Measurements from ENCODE around the gene DBT.
"Not testable (repeated sequence)": the region's sequence is repeated elsewhere in the genome, so short reads cannot be mapped to it uniquely, and the experiment has no call there.

The DBT gene

DNA sequence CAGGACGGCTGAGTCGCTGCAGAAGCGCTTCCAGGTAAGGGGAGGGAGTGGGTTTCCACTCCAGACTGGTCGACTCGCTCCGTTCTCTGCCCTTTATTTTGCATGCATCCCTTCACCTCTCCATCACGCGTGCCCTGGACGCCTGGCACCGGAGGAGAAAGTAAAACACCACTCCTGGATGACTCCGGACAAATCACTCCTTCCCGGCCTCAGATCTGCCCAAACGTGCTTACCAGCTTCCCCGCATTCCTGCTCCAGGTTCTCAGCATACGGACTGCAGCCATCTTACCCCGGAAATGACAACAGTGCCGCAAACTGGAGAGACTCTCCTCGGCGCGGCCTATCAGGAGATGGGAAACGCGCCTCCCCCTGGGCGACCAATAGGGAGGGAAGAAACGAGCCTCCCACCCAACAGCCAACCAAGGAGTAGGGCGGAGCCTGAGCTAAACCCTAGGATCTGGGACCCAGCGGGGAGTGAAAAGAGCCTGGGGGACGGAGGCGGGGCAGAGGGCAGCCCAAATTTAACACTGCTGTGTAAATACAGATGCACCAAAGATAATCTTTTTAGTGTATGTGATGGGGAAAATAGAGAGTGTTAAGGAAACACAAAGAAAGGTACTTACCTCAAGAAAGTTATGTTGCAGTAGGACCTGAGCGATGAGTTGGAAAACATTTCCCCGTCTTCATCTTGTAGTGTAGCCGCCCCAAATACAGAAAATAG, at the start of gene DBT:
TSS of gene DBT (minus strand) at position 298 of the 721 bp plus-strand sequence. CDS start at position 284, 14 bp downstream.
- peak; percentile 90 for DNase-seq (ENCODE audit: low spot score)

DNA sequence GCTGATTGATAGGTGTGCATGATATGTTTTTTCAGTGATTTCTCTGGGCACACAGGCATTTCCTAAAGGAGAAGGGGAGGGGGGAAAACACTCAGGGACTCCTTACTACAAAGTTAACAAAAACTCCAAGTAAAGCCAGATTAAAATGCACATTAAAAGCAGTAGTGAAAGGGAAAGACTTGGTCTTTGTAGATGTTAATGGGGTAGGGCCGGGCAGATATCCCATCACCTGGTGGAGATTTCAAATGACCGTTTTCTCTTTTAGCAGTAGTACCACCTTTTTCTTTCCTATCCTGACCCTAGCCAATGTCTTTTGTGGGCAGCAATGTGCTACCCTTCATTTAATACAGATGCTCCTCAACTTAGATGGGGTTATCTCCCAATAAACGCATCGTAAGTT, 48.9 kb upstream of the DBT start:
- no peak for DNase-seq (ENCODE audit: low spot score)

DNA sequence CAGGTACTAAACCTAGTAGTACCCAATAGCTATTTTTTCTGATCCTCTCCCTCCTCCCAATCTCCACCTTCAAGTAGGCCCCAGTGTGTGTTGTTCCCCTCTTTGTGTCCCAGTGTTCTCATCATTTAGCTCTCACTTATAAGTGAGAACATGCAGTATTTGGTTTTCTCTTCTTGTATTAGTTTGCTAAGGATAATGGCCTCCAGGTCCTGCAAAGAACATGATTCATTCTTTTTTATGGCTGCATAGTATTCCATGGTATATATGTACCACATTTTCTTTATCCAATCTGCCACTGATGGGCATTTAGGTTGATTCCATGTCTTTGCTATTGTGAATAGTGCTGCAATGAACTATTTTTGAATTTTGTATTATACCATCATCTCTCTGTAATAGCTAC, 47.4 kb upstream of the DBT start:
- not testable (repeated sequence) for DNase-seq (ENCODE audit: low spot score)

DNA sequence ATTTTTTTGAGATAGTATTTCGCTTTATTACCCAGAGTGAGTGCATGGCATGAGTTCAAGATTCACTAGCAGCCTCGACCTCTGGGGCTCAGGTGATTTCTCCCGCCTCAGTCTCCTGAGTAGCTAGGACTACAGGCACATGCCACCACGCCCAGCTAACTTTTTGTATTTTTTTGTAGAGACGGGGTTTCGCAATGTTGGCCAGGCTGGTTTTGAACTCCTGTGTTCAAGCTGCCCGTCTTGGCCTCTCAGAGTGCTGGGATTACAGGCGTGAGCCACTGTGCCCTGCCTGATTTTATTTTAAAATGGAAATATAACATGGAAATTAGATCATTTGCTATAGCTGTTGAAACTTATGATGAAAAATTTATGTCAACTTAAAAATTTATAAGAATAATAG, 46.5 kb upstream of the DBT start:
- no peak for DNase-seq (ENCODE audit: low spot score)

DNA sequence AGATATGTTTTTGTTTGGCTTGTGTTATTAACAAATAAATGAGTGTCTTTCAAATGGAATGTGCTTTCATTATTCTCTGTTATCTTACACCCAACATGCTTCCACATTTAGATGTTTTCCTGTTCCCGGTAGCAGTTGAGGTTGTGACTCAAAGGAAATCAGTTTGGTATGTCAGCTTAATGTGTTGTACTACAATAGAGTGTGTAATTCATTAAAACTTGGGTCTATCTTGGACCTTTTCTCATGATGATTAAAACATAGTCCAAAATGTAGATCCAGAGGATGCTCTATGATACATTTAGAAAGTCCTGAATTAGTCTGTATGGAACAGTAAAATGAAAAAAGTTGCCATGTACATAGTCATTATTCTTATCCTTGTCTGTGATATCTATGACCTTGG, 43.1 kb upstream of the DBT start:
- DNase-seq (ENCODE audit: low spot score), result no peak

- no peak for DNase-seq (ENCODE audit: low spot score)
These were observed 40.7 kb upstream of the DBT start for GRCh38 chr1:100290291-100290690.

DNA sequence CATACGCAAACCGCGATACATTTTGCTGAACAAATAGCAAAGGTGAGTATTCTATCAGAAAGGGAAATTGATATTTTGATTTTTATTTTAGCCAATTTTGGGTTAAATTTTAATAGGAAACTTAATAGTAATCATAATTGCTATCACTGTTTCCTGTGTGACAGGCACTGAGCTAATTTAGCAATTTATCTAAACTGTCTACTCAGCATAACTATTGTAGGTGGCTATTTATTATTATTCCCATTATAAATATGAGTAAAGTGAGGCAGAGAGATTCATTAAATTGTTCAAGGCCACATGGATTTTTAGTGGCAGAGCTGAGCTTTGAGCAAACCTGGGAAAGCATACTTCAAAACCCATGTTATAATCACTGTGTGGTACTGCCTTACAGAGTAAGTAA, 37.5 kb upstream of the DBT start:
- no peak for DNase-seq (ENCODE audit: low spot score)

GRCh38 chr1:100284591-100284990, 35.0 kb upstream of the DBT start:
- DNase-seq (ENCODE audit: low spot score), result no peak

- no peak for DNase-seq (ENCODE audit: low spot score)
These were observed 30.5 kb upstream of the DBT start for GRCh38 chr1:100279954-100280682.

DNA sequence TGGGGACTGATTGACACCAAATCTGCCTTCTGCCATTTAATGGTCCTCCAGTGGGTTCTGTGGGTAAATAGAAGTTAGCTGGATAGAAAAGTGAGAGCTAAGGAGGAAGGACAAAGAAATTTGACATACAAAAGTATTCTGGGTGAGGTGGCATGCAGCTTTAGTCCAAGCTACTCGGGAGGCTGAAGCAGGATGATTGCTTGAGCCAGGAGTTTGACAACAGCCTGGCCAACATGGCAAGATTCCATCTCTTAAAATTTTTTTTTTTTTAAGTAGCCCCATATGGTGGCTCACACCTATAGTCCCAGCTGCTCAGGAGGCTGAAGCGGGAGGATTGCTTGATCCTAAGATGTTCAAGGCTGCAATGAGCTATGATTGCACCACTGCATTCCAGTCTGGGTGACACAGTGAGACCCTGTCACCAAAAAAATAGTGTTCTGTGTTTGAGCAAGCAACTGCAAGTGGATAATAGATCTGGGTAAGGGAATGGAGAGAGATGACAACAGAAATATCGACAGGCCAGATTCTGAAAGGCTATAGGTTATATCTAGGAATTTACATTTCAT, 29.8 kb upstream of the DBT start:
- no peak for DNase-seq (ENCODE audit: low spot score)

- DNase-seq (ENCODE audit: low spot score), result peak; percentile 55
These were observed 28.2 kb upstream of the DBT start for GRCh38 chr1:100277866-100278265.

DNA sequence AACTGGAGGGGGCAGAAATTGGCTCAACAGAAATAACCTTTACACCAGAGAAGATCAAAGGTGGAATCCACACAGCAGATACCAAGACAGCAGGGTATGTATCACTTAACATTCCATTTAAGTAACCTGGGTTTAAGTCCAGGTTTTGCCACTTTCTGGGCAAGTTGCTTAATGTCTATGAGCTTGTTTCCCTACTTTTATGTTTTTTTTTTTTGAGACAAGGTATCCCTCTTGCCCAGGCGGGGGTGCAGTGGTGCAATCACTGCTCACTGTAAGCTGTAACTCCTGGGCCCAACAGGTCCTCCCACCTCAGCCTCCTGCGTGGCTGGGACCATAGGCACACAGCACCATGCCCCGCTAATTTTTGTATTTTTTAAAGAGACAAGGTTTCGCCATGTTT, 18.6 kb upstream of the DBT start:
- DNase-seq (ENCODE audit: low spot score), result no peak

GRCh38 chr1:100267284-100267683, 17.6 kb upstream of the DBT start:
- no peak for DNase-seq (ENCODE audit: low spot score)

DNA sequence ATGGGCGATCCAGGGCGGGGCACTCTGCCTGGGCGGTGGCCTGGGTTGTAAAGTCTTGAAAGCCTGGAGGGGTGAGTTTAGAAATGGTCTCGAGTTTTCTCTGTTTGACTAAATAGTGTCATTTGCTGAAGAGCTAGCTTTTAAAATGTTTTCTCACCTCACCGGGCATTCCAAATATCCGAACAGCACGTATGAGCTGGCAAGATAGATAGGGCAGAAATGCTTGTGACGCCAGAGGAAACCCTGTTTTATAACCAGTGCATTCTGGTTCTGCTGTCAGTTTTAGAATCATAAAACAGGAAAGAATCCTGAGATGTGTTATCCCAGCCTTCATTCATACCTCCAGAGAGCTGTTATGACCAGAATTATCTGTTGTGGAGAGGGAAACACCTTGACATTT, 17.1 kb upstream of the DBT start:
- no peak for DNase-seq (ENCODE audit: low spot score)

DNA sequence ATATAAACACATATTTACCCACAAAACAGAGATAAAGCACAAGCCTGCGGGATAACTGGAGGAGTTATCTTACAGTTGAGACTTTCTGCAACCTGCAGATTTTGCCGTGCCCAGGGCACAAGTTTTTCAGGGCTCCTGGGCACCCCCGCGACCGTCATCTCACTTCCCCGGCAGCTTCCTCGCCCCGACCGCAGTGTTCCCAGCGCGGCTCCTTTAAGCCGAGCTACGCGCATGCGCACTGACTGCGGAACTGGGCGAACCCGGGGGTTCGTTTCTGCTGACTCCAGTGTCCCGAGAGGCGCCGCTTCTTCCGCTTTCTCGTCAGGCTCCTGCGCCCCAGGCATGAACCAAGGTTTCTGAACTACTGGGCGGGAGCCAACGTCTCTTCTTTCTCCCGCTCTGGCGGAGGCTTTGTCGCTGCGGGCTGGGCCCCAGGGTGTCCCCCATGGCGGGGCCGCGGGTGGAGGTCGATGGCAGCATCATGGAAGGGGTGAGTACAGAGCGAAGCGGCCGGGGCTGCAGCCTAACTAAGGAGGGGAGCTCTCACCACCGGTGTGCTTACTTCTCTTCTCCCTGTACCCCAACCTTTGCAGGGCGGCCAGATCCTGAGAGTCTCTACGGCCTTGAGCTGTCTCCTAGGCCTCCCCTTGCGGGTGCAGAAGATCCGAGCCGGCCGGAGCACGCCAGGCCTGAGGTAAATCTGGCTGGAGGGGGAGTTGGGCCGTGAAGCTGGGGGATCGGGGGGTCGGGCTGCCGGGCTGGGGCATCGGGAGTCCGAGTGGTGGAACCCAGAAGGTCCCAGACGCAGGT, 16.5 kb upstream of the DBT start, which contains the start of gene RTCA:
TSS of gene RTCA (plus strand) at position 286 of the 810 bp plus-strand sequence. CDS start at position 446, 160 bp downstream.
- DNase-seq (ENCODE audit: low spot score), result peak; percentile 96

DNA sequence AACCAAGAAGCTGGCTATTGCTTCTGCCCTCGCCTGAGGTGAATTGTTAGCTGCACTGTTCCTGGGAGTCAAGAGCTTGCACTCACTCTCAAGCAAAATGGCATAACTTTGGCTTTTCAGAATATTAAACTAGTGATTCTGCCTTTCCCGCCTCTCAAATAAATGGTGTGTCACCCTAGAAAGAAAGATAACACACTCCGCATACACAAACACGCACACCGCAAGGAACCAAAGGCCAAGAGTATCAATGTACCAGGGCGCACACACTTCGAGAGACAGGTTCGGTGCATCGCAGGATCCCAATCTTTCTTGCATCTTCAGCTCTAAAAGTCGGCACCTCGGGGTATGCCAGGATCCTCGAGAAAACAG, 15.9 kb upstream of the DBT start:
- DNase-seq (ENCODE audit: low spot score), result peak; percentile 54

DNA sequence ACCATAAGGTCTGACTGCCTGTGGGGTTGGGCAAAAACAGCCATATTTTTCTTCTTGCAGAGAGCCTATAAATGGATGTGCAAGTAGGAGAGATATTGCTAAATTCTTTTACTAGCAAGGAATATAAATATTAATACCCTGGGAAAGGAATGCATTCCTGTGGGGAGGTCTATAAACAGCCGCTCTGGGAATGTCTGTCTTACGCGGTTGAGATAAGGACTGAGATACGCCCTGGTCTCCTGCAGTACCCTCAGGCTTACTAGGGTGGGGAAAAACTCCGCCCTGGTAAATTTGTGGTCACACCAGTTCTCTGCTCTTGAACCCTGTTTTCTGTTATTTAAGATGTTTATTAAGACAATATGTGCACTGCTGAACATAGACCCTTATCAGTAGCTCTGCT, 14.4 kb upstream of the DBT start:
- not testable (repeated sequence) for DNase-seq (ENCODE audit: low spot score)

DNA sequence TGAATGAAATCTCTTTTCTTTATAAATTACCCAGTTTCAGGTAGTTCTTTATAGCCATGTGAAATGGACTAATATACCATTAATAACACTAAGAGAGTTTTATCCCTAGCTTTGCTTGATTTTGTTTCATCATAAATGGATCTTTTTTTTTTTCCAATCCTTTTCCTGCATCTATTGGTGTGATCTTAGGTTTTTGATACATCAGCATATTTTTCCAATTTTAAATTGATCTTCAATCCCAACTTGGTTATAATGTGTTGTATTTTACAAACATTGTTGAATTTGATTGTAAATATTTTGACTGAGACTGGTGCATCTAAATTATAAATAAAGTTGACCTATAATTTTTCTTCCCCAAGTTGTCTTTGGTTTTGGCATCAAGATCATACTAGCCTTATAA, 12.1 kb upstream of the DBT start:
- DNase-seq (ENCODE audit: low spot score), result no peak

DNA sequence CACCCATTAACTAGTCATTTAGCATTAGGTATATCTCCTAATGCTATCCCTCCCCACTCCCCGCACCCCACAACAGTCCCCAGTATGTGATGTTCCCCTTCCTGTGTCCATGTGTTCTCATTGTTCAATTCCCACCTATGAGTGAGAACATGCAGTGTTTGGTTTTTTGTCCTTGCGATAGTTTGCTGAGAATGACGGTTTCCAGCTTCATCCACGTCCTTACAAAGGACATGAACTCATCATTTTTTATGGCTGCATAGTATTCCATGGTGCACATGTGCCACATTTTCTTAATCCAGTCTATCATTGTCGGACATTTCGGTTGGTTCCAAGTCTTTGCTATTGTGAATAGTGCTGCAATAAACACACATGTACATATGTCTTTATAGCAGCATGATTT, 8.8 kb upstream of the DBT start:
- DNase-seq (ENCODE audit: low spot score), result not testable (repeated sequence)

- not testable (repeated sequence) for DNase-seq (ENCODE audit: low spot score)
These were observed 6.6 kb upstream of the DBT start for GRCh38 chr1:100256273-100256672.

- DNase-seq (ENCODE audit: low spot score), result no peak
These were observed 3.9 kb upstream of the DBT start for GRCh38 chr1:100253552-100253951.

DNA sequence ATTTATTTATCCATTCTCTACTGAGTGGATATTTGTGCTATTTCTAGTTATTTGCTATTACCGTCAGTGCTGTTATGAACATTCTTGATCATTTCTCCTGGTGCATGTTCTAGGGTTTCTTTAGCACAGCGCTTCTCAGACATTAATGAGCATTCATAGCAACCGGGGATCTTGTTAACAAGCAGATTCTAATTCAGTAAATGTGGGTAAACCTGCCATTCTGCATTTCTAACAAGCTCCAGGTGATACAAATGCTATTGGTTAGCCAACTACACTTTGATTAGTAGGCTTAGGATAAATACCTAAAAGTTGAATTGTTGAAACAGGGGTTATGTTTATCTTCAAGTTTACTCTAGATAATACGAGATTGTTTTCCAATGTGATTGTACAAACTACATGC, 3.3 kb upstream of the DBT start:
- DNase-seq (ENCODE audit: low spot score), result no peak
